HPDE6-E6E7 (cell line): ENCODE measurements around the gene JAKMIP1.

ENCODE experiments used
- DNase-seq: peaks from one replicate; pipeline ENCODE4 v3.0.0; 2011; ENCODE audit warnings: missing footprints; ENCODE audit errors: extremely low spot score

The JAKMIP1 gene

GRCh38 chr4:6042293-6043063 is 157.9 kb downstream of the JAKMIP1 start:
- DNase-seq = no peak

- no peak for DNase-seq
Observed at GRCh38 chr4:6041800-6042199, 158.5 kb downstream of the JAKMIP1 start.

GRCh38 chr4:6038711-6039110 is 161.6 kb downstream of the JAKMIP1 start:
- DNase-seq = no peak

- DNase-seq = no peak
Observed at GRCh38 chr4:6035786-6036185, 164.6 kb downstream of the JAKMIP1 start.

- no peak for DNase-seq
Observed at GRCh38 chr4:6033381-6033780, 167.0 kb downstream of the JAKMIP1 start.

- no peak for DNase-seq
Observed at GRCh38 chr4:6032249-6033244, 167.8 kb downstream of the JAKMIP1 start.

- DNase-seq = no peak
Observed at GRCh38 chr4:6031846-6032245, 168.5 kb downstream of the JAKMIP1 start.

GRCh38 chr4:6030679-6031078 is 169.7 kb downstream of the JAKMIP1 start:
- no peak for DNase-seq

- DNase-seq = no peak
Observed at GRCh38 chr4:6029254-6029653, 171.1 kb downstream of the JAKMIP1 start.

- DNase-seq = no peak
Observed at GRCh38 chr4:6028168-6028567, 172.2 kb downstream of the JAKMIP1 start.

- no peak for DNase-seq
Observed at GRCh38 chr4:6027392-6027791, 173.0 kb downstream of the JAKMIP1 start.

- no peak for DNase-seq
Observed at GRCh38 chr4:6024313-6024960, 175.9 kb downstream of the JAKMIP1 start.

GRCh38 chr4:6023731-6024130 is 176.6 kb downstream of the JAKMIP1 start:
- no peak for DNase-seq

GRCh38 chr4:6022607-6023288 is 177.6 kb downstream of the JAKMIP1 start:
- DNase-seq = no peak

GRCh38 chr4:6021831-6022606 is 178.3 kb downstream of the JAKMIP1 start:
- DNase-seq = no peak

- no peak for DNase-seq
Observed at GRCh38 chr4:6020613-6021012, 179.7 kb downstream of the JAKMIP1 start.

- no peak for DNase-seq
Observed at GRCh38 chr4:6019316-6020263, 180.8 kb downstream of the JAKMIP1 start.

GRCh38 chr4:6018331-6018730 is 182.0 kb downstream of the JAKMIP1 start, which contains the start of gene C4orf50:
Gene C4orf50 (minus strand): TSS chr4:6018431.
- DNase-seq = no peak

- DNase-seq = no peak
Observed at GRCh38 chr4:6017800-6018199, 182.5 kb downstream of the JAKMIP1 start.

GRCh38 chr4:6017030-6017429 is 183.3 kb downstream of the JAKMIP1 start:
- no peak for DNase-seq
